ENCODE data around the gene FLVCR2. TPM values are rescaled to one million over a fixed set of nuclear protein-coding genes. Genes with fewer than 3 reads are reported as not detected.

FLVCR2 gene
- total RNA-seq, 1 donor from 2014 or later = 0.79 TPM

- Histone ChIP-seq H3K27me3 (ENCODE audit: control insufficient read depth, insufficient read depth, low read length) (peaks cover 2% of the 10 kb centered on the region), H3K36me3 (ENCODE audit: control insufficient read depth, insufficient read depth, low read length) (no peaks in the 10 kb centered on the region), H3K4me3 (ENCODE audit: low read depth, low read length) (no peak overlapping the region)
- DNase-seq (ENCODE audit: low read depth) (no peak), FAIRE-seq (no peak)
- TF ChIP-seq CTCF (IDR thresholded peaks at IDR 0.05; ENCODE audit: insufficient read depth, low read length, severe bottlenecking) = no peak
These were observed 1.3 kb upstream of the FLVCR2 start for GRCh38 chr14:75577090-75577489.

- TF ChIP-seq CTCF (IDR thresholded peaks at IDR 0.05; ENCODE audit: insufficient read depth, low read length, severe bottlenecking) = peak; percentile 95
- Histone ChIP-seq H3K27me3 (ENCODE audit: control insufficient read depth, insufficient read depth, low read length) (no peaks in the 10 kb centered on the region), H3K36me3 (ENCODE audit: control insufficient read depth, insufficient read depth, low read length) (no peaks in the 10 kb centered on the region), H3K4me3 (ENCODE audit: low read depth, low read length) (peak overlapping the region; percentile 45)
- DNase-seq (ENCODE audit: low read depth) (peak; percentile 73), FAIRE-seq (peak; percentile 43)
These were observed 705 bp upstream of the FLVCR2 start for GRCh38 chr14:75577729-75578101.

- Histone ChIP-seq H3K27me3 (ENCODE audit: control insufficient read depth, insufficient read depth, low read length) (no peaks in the 10 kb centered on the region), H3K36me3 (ENCODE audit: control insufficient read depth, insufficient read depth, low read length) (no peaks in the 10 kb centered on the region), H3K4me3 (ENCODE audit: low read depth, low read length) (peak overlapping the region; percentile 45)
- no peak for TF ChIP-seq CTCF (IDR thresholded peaks at IDR 0.05; ENCODE audit: insufficient read depth, low read length, severe bottlenecking)
- DNase-seq (ENCODE audit: low read depth) (peak; percentile 16), FAIRE-seq (no peak)
These were observed 442 bp downstream of the FLVCR2 start for GRCh38 chr14:75578786-75579337.

- no peak for FAIRE-seq
- Histone ChIP-seq H3K4me3 (ENCODE audit: low read depth, low read length) (peak overlapping the region; percentile 45), H3K36me3 (ENCODE audit: control insufficient read depth, insufficient read depth, low read length) (no peaks in the 10 kb centered on the region), H3K27me3 (ENCODE audit: control insufficient read depth, insufficient read depth, low read length) (no peaks in the 10 kb centered on the region)
- no peak for TF ChIP-seq CTCF (IDR thresholded peaks at IDR 0.05; ENCODE audit: insufficient read depth, low read length, severe bottlenecking)
- no peak for DNase-seq (ENCODE audit: low read depth)
These were observed 981 bp downstream of the FLVCR2 start for GRCh38 chr14:75579338-75579864.

- FAIRE-seq (no peak), DNase-seq (ENCODE audit: low read depth) (no peak)
- Histone ChIP-seq H3K4me3 (ENCODE audit: low read depth, low read length) (no peak overlapping the region), H3K27me3 (ENCODE audit: control insufficient read depth, insufficient read depth, low read length) (no peaks in the 10 kb centered on the region), H3K36me3 (ENCODE audit: control insufficient read depth, insufficient read depth, low read length) (no peaks in the 10 kb centered on the region)
- no peak for TF ChIP-seq CTCF (IDR thresholded peaks at IDR 0.05; ENCODE audit: insufficient read depth, low read length, severe bottlenecking)
These were observed 1.5 kb downstream of the FLVCR2 start for GRCh38 chr14:75579882-75580281.

DNA sequence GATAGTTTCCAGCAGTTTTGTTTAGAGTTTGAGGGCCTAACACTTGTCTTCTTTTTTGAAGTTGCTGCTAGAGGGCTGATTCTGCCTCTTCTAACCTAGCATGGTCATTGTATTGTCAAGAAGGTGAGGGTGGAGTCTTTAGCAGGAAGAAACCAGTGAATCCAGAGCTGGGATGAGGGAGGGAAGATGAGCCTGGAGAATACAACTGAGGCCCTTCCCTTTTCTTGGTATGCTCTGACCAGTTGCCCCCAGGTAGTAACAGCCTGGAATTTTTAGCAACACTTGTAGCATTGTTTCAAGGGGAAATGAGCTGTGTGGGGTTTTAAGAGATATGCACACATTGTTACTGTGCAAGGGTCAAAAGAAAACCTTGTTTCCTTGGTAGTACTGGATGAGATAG is 9.0 kb downstream of the FLVCR2 start:
- Histone ChIP-seq H3K27me3 (ENCODE audit: control insufficient read depth, insufficient read depth, low read length) (no peaks in the 10 kb centered on the region), H3K36me3 (ENCODE audit: control insufficient read depth, insufficient read depth, low read length) (no peaks in the 10 kb centered on the region), H3K4me3 (ENCODE audit: low read depth, low read length) (no peak overlapping the region)
- peak; percentile 70 for FAIRE-seq
- no peak for TF ChIP-seq CTCF (IDR thresholded peaks at IDR 0.05; ENCODE audit: insufficient read depth, low read length, severe bottlenecking)
- DNase-seq (ENCODE audit: low read depth) = no peak

Measured in bronchial epithelial cell (primary cell).